Kidney epithelial cell (primary cell): Measurements from ENCODE around the gene CCDC158. TPM values are rescaled to one million over a fixed set of nuclear protein-coding genes. Genes with fewer than 3 reads are reported as not detected.
A peak's percentile ranks its signal among the peaks of the same experiment; 100 is the strongest.

Source experiments
- DNase-seq: peaks from one replicate; pipeline ENCODE4 v3.0.0-alpha.2; 2010; ENCODE audit warnings: low read depth
- H3K27me3 ChIP-seq: 2 replicates; pipeline ENCODE4 v1.6.0; 2011; ENCODE audit warnings: low read length; ENCODE audit not compliant: control insufficient read depth, insufficient read depth
- H3K36me3 ChIP-seq: 2 replicates; pipeline ENCODE4 v1.5.1; 2011; ENCODE audit warnings: low read length; ENCODE audit not compliant: control insufficient read depth, insufficient read depth
- H3K4me3 ChIP-seq: 2 replicates; pipeline ENCODE4 v1.5.1; 2011; ENCODE audit warnings: low read depth, mild to moderate bottlenecking, control low read depth, low read length
- CTCF ChIP-seq: IDR thresholded peaks from 2 replicates; pipeline ENCODE4 v1.5.1; 2011; ENCODE audit warnings: mild to moderate bottlenecking, moderate library complexity, low read length, control low read depth, inconsistent platforms; ENCODE audit not compliant: insufficient read depth, poor library complexity, severe bottlenecking
- total RNA-seq: library from RNA; depleted of rRNA; stranded (reverse); fragments of >200 nt; gene quantifications from 2 replicates; pipeline ENCODE4 v1.2.3, GENCODE V29; 2015

CCDC158 gene
- total RNA-seq, 1 donor from 2014 or later, result 0.84 TPM

- DNase-seq, result peak; percentile 18
- no peak overlapping the region for H3K4me3 ChIP-seq
- TF ChIP-seq CTCF, result no peak
- no peaks in the 10 kb centered on the region for H3K27me3 ChIP-seq
- H3K36me3 ChIP-seq, result no peaks in the 10 kb centered on the region
These were observed 78.8 kb downstream of the CCDC158 start for GRCh38 chr4:76342191-76342590.

GRCh38 chr4:76341063-76341462, 79.9 kb downstream of the CCDC158 start:
- no peaks in the 10 kb centered on the region for H3K36me3 ChIP-seq
- H3K27me3 ChIP-seq, result no peaks in the 10 kb centered on the region
- H3K4me3 ChIP-seq, result no peak overlapping the region
- no peak for TF ChIP-seq CTCF
- peak; percentile 31 for DNase-seq

- Histone ChIP-seq H3K27me3 (no peaks in the 10 kb centered on the region), H3K4me3 (no peak overlapping the region), H3K36me3 (no peaks in the 10 kb centered on the region)
- TF ChIP-seq CTCF, result no peak
- DNase-seq, result no peak
These were observed 81.6 kb downstream of the CCDC158 start for GRCh38 chr4:76339364-76339763.

- Histone ChIP-seq H3K36me3 (no peaks in the 10 kb centered on the region), H3K27me3 (no peaks in the 10 kb centered on the region), H3K4me3 (no peak overlapping the region)
- DNase-seq, result no peak
- TF ChIP-seq CTCF, result no peak
These were observed 86.1 kb downstream of the CCDC158 start for GRCh38 chr4:76334885-76335284.

- no peaks in the 10 kb centered on the region for H3K36me3 ChIP-seq
- DNase-seq, result no peak
- H3K4me3 ChIP-seq, result no peak overlapping the region
- H3K27me3 ChIP-seq, result no peaks in the 10 kb centered on the region
- no peak for TF ChIP-seq CTCF
These were observed 94.4 kb downstream of the CCDC158 start for GRCh38 chr4:76326515-76326914.

- no peaks in the 10 kb centered on the region for H3K36me3 ChIP-seq
- no peak for TF ChIP-seq CTCF
- H3K27me3 ChIP-seq, result no peaks in the 10 kb centered on the region
- no peak overlapping the region for H3K4me3 ChIP-seq
- no peak for DNase-seq
These were observed 95.9 kb downstream of the CCDC158 start for GRCh38 chr4:76325072-76325471.
